ENCODE results near the gene DQX1.

DNA sequence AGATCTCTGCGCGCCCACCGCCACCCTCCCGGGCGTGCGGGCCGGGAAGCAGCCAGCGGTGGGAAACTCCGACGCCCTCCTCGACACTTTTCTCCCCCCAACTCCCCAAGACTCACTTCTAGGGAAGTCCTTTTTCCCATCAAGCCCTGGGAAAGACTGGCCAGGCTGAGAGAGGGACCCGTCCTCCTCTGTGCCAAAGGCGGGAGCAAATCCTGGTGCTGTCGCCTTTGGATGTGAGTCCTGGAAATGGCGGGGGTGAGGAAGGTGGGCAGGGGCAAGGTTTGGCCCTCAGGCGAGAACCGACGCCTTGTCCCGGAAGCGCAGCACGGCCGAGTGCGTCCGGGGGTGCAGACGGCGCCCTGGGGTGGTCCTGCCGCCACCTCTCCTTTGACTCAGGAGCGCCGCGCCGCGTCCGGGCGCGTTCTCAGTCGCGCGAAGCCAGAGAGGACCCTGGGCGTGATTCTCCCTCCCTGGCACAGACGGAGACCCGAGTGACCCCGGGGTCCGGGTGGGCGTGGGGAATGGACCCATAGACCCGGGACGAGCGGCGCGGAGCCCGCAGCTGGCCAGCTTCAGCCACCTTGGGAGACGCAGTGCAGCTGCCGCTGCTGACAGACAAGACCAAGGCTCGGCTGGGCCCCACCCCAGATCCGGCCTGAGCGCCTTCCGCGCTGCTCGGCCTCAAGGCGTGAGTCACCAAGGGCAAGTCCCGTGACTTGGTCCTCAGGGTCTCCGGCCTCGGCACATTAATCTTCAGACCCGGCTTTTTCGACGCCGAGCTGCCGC, 23.1 kb downstream of the DQX1 start:
- TF ChIP-seq, protein P1, sequence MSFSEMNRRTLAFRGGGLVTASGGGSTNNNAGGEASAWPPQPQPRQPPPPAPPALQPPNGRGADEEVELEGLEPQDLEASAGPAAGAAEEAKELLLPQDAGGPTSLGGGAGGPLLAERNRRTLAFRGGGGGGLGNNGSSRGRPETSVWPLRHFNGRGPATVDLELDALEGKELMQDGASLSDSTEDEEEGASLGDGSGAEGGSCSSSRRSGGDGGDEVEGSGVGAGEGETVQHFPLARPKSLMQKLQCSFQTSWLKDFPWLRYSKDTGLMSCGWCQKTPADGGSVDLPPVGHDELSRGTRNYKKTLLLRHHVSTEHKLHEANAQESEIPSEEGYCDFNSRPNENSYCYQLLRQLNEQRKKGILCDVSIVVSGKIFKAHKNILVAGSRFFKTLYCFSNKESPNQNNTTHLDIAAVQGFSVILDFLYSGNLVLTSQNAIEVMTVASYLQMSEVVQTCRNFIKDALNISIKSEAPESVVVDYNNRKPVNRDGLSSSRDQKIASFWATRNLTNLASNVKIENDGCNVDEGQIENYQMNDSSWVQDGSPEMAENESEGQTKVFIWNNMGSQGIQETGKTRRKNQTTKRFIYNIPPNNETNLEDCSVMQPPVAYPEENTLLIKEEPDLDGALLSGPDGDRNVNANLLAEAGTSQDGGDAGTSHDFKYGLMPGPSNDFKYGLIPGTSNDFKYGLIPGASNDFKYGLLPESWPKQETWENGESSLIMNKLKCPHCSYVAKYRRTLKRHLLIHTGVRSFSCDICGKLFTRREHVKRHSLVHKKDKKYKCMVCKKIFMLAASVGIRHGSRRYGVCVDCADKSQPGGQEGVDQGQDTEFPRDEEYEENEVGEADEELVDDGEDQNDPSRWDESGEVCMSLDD (tag by site-specific recombination; IDR thresholded peaks at IDR 0.05) = 0 out of 2 replicates have a peak, but pooled peaks have one; percentile 20
- TF ChIP-seq ZBTB7A (tag by site-specific recombination; IDR thresholded peaks at IDR 0.05; ENCODE audit: low read depth) (0 out of 2 replicates have a peak, but pooled peaks have one; percentile 18), ZNF341 (tag by site-specific recombination; IDR thresholded peaks at IDR 0.05; ENCODE audit: low read depth) (no peak), GLI2 (tag by site-specific recombination; IDR thresholded peaks at IDR 0.05; ENCODE audit: borderline replicate concordance, low read depth) (no peak), ZNF514 (tag by site-specific recombination; IDR thresholded peaks at IDR 0.05) (no peak), TCF7L2 (IDR thresholded peaks at IDR 0.05; ENCODE audit: borderline replicate concordance, low read depth, low read length) (no peak), IKZF3 (tag by site-specific recombination; IDR thresholded peaks at IDR 0.05) (peak; percentile 55), ZNF501 (tag by site-specific recombination; IDR thresholded peaks at IDR 0.05) (no peak)
- TF ChIP-seq, protein P2, sequence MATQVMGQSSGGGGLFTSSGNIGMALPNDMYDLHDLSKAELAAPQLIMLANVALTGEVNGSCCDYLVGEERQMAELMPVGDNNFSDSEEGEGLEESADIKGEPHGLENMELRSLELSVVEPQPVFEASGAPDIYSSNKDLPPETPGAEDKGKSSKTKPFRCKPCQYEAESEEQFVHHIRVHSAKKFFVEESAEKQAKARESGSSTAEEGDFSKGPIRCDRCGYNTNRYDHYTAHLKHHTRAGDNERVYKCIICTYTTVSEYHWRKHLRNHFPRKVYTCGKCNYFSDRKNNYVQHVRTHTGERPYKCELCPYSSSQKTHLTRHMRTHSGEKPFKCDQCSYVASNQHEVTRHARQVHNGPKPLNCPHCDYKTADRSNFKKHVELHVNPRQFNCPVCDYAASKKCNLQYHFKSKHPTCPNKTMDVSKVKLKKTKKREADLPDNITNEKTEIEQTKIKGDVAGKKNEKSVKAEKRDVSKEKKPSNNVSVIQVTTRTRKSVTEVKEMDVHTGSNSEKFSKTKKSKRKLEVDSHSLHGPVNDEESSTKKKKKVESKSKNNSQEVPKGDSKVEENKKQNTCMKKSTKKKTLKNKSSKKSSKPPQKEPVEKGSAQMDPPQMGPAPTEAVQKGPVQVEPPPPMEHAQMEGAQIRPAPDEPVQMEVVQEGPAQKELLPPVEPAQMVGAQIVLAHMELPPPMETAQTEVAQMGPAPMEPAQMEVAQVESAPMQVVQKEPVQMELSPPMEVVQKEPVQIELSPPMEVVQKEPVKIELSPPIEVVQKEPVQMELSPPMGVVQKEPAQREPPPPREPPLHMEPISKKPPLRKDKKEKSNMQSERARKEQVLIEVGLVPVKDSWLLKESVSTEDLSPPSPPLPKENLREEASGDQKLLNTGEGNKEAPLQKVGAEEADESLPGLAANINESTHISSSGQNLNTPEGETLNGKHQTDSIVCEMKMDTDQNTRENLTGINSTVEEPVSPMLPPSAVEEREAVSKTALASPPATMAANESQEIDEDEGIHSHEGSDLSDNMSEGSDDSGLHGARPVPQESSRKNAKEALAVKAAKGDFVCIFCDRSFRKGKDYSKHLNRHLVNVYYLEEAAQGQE (tag by site-specific recombination; IDR thresholded peaks at IDR 0.05) = no peak
- TF ChIP-seq, protein P3, sequence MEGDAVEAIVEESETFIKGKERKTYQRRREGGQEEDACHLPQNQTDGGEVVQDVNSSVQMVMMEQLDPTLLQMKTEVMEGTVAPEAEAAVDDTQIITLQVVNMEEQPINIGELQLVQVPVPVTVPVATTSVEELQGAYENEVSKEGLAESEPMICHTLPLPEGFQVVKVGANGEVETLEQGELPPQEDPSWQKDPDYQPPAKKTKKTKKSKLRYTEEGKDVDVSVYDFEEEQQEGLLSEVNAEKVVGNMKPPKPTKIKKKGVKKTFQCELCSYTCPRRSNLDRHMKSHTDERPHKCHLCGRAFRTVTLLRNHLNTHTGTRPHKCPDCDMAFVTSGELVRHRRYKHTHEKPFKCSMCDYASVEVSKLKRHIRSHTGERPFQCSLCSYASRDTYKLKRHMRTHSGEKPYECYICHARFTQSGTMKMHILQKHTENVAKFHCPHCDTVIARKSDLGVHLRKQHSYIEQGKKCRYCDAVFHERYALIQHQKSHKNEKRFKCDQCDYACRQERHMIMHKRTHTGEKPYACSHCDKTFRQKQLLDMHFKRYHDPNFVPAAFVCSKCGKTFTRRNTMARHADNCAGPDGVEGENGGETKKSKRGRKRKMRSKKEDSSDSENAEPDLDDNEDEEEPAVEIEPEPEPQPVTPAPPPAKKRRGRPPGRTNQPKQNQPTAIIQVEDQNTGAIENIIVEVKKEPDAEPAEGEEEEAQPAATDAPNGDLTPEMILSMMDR (tag by site-specific recombination; IDR thresholded peaks at IDR 0.05) = no peak; the same call in 1 of the 2 replicates
- TF ChIP-seq, protein P4, sequence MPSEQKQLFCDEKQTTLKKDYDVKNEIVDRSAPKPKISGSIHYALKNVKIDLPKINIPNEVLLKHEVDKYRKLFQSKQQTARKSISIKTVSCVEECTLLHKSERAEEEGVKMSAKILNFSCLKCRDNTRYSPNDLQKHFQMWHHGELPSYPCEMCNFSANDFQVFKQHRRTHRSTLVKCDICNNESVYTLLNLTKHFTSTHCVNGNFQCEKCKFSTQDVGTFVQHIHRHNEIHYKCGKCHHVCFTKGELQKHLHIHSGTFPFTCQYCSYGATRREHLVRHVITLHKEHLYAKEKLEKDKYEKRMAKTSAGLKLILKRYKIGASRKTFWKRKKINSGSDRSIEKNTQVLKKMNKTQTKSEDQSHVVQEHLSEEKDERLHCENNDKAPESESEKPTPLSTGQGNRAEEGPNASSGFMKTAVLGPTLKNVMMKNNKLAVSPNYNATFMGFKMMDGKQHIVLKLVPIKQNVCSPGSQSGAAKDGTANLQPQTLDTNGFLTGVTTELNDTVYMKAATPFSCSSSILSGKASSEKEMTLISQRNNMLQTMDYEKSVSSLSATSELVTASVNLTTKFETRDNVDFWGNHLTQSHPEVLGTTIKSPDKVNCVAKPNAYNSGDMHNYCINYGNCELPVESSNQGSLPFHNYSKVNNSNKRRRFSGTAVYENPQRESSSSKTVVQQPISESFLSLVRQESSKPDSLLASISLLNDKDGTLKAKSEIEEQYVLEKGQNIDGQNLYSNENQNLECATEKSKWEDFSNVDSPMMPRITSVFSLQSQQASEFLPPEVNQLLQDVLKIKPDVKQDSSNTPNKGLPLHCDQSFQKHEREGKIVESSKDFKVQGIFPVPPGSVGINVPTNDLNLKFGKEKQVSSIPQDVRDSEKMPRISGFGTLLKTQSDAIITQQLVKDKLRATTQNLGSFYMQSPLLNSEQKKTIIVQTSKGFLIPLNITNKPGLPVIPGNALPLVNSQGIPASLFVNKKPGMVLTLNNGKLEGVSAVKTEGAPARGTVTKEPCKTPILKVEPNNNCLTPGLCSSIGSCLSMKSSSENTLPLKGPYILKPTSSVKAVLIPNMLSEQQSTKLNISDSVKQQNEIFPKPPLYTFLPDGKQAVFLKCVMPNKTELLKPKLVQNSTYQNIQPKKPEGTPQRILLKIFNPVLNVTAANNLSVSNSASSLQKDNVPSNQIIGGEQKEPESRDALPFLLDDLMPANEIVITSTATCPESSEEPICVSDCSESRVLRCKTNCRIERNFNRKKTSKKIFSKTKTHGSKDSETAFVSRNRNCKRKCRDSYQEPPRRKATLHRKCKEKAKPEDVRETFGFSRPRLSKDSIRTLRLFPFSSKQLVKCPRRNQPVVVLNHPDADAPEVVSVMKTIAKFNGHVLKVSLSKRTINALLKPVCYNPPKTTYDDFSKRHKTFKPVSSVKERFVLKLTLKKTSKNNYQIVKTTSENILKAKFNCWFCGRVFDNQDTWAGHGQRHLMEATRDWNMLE (tag by site-specific recombination; conservative IDR thresholded peaks at IDR 0.05; ENCODE audit: low read depth) = no peak
- TF ChIP-seq, protein P5, sequence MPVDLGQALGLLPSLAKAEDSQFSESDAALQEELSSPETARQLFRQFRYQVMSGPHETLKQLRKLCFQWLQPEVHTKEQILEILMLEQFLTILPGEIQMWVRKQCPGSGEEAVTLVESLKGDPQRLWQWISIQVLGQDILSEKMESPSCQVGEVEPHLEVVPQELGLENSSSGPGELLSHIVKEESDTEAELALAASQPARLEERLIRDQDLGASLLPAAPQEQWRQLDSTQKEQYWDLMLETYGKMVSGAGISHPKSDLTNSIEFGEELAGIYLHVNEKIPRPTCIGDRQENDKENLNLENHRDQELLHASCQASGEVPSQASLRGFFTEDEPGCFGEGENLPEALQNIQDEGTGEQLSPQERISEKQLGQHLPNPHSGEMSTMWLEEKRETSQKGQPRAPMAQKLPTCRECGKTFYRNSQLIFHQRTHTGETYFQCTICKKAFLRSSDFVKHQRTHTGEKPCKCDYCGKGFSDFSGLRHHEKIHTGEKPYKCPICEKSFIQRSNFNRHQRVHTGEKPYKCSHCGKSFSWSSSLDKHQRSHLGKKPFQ (tag by site-specific recombination; IDR thresholded peaks at IDR 0.05) = no peak
- TF ChIP-seq, protein P6, sequence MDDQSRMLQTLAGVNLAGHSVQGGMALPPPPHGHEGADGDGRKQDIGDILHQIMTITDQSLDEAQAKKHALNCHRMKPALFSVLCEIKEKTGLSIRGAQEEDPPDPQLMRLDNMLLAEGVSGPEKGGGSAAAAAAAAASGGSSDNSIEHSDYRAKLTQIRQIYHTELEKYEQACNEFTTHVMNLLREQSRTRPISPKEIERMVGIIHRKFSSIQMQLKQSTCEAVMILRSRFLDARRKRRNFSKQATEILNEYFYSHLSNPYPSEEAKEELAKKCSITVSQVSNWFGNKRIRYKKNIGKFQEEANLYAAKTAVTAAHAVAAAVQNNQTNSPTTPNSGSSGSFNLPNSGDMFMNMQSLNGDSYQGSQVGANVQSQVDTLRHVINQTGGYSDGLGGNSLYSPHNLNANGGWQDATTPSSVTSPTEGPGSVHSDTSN (CRISPR knock-in tag; IDR thresholded peaks at IDR 0.05) = 0 out of 2 replicates have a peak, but pooled peaks have one; percentile 60
- TF ChIP-seq, protein P7, sequence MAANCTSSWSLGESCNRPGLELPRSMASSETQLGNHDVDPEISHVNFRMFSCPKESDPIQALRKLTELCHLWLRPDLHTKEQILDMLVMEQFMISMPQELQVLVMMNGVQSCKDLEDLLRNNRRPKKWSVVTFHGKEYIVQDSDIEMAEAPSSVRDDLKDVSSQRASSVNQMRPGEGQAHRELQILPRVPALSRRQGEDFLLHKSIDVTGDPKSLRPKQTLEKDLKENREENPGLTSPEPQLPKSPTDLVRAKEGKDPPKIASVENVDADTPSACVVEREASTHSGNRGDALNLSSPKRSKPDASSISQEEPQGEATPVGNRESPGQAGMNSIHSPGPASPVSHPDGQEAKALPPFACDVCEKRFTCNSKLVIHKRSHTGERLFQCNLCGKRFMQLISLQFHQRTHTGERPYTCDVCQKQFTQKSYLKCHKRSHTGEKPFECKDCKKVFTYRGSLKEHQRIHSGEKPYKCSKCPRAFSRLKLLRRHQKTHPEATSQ (tag by site-specific recombination; IDR thresholded peaks at IDR 0.05) = no peak
